BJ (cell line): ENCODE measurements around the gene CALHM1. TPM values are rescaled to one million over a fixed set of nuclear protein-coding genes. Genes with fewer than 3 reads are reported as not detected.
"Not testable (repeated sequence)": the region's sequence is repeated elsewhere in the genome, so short reads cannot be mapped to it uniquely, and the experiment has no call there.

Source experiments
- CTCF ChIA-PET: fragments of 350-600 bp; formaldehyde crosslinking; extraction: SDS; loops from one replicate; lab custom pipeline; 2021; ENCODE audit warnings: antibody characterized with exemption, inconsistent platforms; lab: Yijun Ruan, JAX
- POLR2A ChIA-PET: fragments of 300-600 bp; sonication (Branson Sonifier 250); formaldehyde crosslinking; extraction: SDS; loops from one replicate; lab custom pipeline; 2021; ENCODE audit warnings: antibody characterized with exemption; lab: Charles Lee
- DNase-seq: peaks from one replicate; pipeline ENCODE4 v3.0.0-alpha.2; 2011; ENCODE audit warnings: low read depth
- H3K27me3 ChIP-seq: 2 replicates; pipeline ENCODE4 v1.6.0; 2011; ENCODE audit warnings: low read length; ENCODE audit not compliant: control insufficient read depth, insufficient read depth
- H3K36me3 ChIP-seq: 2 replicates; pipeline ENCODE4 v1.5.1; 2011; ENCODE audit warnings: low read length; ENCODE audit not compliant: control insufficient read depth, insufficient read depth
- H3K4me3 ChIP-seq: 2 replicates; pipeline ENCODE4 v1.5.1; 2011; ENCODE audit warnings: low read depth, mild to moderate bottlenecking, control low read depth, low read length
- polyA plus RNA-seq: library from polyadenylated mRNA; depleted of rRNA; stranded (reverse); fragments of >200 nt; gene quantifications from 2 replicates; pipeline ENCODE4 v1.2.3, GENCODE V29; 2011
- TF ChIP-seq, protein P1 (sequence below): IDR thresholded peaks from 2 replicates; pipeline ENCODE4 v1.5.1; 2011; ENCODE audit warnings: low read depth, mild to moderate bottlenecking, control low read depth, inconsistent platforms, low read length, moderate library complexity; ENCODE audit not compliant: insufficient read depth

CALHM1 gene
- polyA plus RNA-seq, 1 experiment = not detected

DNA sequence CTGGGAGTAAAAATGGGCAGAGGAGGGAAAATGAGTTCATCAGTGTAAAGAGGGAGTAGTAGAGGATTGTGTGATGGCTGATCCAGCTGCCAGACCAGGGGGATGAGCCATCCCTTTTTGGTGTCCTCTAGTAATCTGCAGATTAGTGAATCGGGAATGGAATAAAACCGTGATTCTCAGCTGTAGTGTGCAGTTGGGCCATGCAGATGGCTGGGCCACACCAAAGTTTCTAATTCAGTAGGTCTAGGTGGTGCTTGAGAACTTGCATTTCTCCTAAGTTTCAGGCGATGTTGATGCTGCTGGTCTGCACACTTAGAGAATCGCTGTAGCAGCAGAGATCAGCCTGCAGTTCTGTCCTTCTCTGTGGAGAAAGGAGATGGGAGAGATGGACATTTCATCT is 39.6 kb downstream of the CALHM1 start:
- no peak overlapping the region for H3K4me3 ChIP-seq
- H3K36me3 ChIP-seq = peaks cover 47% of the 10 kb centered on the region
- ChIA-PET POLR2A (no interaction called here), CTCF (interaction anchor here (0.9 to 8.6 kb wide), 4 partner anchors 15 to 66 kb away, joined by 3 to 93 read pairs (median 3); no protein-coding TSS in a partner anchor)
- no peak for DNase-seq
- no peaks in the 10 kb centered on the region for H3K27me3 ChIP-seq
- TF ChIP-seq, protein P1, sequence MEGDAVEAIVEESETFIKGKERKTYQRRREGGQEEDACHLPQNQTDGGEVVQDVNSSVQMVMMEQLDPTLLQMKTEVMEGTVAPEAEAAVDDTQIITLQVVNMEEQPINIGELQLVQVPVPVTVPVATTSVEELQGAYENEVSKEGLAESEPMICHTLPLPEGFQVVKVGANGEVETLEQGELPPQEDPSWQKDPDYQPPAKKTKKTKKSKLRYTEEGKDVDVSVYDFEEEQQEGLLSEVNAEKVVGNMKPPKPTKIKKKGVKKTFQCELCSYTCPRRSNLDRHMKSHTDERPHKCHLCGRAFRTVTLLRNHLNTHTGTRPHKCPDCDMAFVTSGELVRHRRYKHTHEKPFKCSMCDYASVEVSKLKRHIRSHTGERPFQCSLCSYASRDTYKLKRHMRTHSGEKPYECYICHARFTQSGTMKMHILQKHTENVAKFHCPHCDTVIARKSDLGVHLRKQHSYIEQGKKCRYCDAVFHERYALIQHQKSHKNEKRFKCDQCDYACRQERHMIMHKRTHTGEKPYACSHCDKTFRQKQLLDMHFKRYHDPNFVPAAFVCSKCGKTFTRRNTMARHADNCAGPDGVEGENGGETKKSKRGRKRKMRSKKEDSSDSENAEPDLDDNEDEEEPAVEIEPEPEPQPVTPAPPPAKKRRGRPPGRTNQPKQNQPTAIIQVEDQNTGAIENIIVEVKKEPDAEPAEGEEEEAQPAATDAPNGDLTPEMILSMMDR = no peak

DNA sequence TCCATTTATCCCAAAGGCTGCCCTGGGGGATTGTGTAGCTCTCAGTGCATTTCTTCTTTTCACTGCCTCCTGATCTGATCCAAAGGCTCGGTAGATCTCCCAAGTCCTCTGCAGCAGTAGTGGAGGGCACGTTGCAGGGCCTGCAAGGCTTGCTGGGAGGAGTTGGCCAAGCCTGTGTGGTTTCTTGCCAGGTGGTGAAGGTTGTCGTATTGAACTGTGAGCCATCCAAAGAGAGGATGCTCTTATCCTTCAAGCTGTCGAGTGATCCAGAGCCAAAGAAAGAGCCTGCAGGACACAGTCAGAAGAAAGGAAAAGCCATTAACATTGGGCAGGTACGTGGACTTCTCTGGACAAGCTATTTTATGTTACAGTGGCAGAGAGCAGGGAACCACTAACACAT is 41.1 kb downstream of the CALHM1 start:
- CTCF ChIA-PET = interaction anchor here (0.6 to 8.6 kb wide), 10 partner anchors 13 to 177 kb away, joined by 3 to 93 read pairs (median 4); partner anchors contain the start of gene CALHM2
- TF ChIP-seq, protein P1 = no peak
- POLR2A ChIA-PET = no interaction called here
- Histone ChIP-seq H3K36me3 (peaks cover 50% of the 10 kb centered on the region), H3K4me3 (no peak overlapping the region), H3K27me3 (no peaks in the 10 kb centered on the region)
- no peak for DNase-seq

DNA sequence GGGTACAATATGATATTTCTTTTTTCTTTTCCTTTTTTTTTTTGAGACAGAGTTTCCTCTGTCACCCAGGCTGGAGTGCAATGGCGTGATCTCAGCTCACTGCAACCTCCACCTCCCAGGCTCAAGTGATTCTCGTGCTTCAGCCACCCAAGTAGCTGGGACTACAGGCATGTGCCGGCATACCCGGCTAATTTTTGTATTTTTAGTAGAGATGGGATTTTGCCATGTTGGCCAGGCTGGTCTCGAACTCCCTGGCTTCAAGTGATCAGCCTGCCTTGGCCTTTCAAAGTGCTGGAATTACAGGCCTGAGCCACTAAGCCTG is 41.6 kb downstream of the CALHM1 start:
- POLR2A ChIA-PET = not testable (repeated sequence)
- CTCF ChIA-PET = interaction anchor here (0.9 to 8.6 kb wide), 13 partner anchors 9 to 125 kb away, joined by 3 to 93 read pairs (median 4); partner anchors contain the start of gene CALHM2
- peaks cover 50% of the 10 kb centered on the region for H3K36me3 ChIP-seq

DNA sequence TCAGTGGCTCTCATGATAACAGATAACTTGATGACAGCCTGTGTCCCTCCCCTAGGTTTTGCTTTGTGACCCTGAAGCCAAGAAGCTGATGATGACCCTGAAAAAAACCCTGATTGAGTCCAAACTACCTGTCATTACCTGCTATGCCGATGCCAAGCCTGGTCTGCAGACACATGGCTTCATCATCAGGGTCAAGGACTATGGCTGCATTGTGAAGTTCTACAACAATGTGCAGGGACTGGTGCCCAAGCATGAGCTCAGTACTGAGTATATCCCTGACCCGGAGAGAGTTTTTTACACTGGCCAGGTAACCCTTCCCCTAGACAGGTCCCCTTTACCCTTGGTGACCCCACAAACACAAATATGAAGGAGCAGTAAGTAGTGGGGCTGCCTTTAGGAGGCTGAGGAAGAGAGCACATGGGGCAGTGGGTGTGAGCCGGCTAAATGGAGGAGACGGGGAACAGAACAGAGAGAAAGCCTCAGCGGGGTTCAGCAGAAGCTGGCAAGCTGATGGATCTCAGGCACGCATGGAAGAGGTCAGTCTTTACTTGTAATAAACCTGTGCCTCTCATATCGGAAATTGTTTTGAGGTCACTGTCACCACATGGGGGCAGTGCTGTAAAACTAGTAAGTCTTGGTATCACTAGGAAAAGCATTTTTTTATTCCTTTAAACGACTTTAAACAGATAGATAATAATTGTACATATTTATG is 42.1 kb downstream of the CALHM1 start:
- peaks cover 50% of the 10 kb centered on the region for H3K36me3 ChIP-seq
- no peaks in the 10 kb centered on the region for H3K27me3 ChIP-seq
- TF ChIP-seq, protein P1 = peak; percentile 55
- ChIA-PET CTCF (interaction anchor here (0.6 to 8.6 kb wide), 17 partner anchors 9 to 269 kb away, joined by 3 to 93 read pairs (median 4); no protein-coding TSS in a partner anchor), POLR2A (no interaction called here)
- peak; percentile 14 for DNase-seq
- H3K4me3 ChIP-seq = no peak overlapping the region

More for the DNA sequence above, 41.6 kb downstream of the CALHM1 start:
- DNase-seq, H3K4me3 ChIP-seq, H3K27me3 ChIP-seq: not testable (repeated sequence)

DNA sequence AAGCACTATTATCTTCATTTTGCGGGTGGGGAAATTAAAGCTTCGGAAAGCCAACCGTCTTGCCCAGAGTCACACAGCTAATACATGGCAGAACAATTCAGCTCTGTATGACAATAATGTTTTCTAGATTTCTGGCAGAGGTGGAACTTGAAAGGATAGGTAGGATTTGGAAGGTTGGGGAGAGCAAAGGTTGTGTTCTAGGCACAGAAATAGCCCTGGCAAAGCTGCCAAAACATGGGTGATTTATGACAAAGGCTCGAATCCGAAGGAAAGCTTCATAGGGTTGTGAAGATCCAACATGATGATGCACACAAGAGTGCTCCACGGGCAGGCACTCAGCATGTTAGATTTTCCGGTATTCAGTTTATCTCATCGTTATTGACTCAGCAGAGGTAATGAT is 43.1 kb downstream of the CALHM1 start:
- TF ChIP-seq, protein P1 = no peak
- no peak overlapping the region for H3K4me3 ChIP-seq
- POLR2A ChIA-PET = no interaction called here
- no peaks in the 10 kb centered on the region for H3K27me3 ChIP-seq
- no peak for DNase-seq
- CTCF ChIA-PET = interaction anchor here (0.8 to 8.6 kb wide), 10 partner anchors 9 to 270 kb away, joined by 3 to 93 read pairs (median 7); no protein-coding TSS in a partner anchor
- H3K36me3 ChIP-seq = peaks cover 48% of the 10 kb centered on the region
